Activated CD8-positive, alpha-beta memory T cell treated with anti-CD3 and anti-CD28 coated beads, Interleukin-2, amount 50 U/mL, for 24 hours (primary cell): ENCODE results near the gene GALT.

ENCODE experiments used
- DNase-seq: peaks from one replicate; pipeline ENCODE4 v3.0.0-alpha.2; 2020; ENCODE audit errors: extremely low read depth

The GALT gene

GRCh38 chr9:34651876-34652601, 5.6 kb downstream of the GALT start, which contains the start of gene IL11RA:
TSS of gene IL11RA (plus strand) at chr9:34652185. CDS start at chr9:34655218, 3,033 bp downstream.
- DNase-seq = no peak

DNA sequence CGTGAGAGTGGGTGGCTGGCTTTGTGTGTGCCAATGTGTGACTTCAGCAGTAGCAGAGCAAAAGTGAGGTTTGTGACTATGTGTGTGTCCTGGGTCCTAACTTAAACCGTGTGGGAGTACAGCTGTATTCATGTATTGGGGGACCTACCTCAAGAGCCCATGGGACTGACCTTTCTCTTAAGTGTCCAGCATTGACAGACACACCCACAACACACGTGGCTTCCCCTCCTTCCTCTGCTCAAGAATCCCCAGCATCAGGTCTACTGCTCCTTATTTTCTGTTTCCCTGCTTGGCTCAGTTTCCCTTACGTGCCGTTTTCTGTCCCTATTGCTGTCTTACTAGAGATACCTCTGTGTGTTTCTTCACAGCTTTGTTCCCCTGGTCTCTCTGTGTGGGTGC, 6.1 kb downstream of the GALT start:
- DNase-seq = no peak

DNA sequence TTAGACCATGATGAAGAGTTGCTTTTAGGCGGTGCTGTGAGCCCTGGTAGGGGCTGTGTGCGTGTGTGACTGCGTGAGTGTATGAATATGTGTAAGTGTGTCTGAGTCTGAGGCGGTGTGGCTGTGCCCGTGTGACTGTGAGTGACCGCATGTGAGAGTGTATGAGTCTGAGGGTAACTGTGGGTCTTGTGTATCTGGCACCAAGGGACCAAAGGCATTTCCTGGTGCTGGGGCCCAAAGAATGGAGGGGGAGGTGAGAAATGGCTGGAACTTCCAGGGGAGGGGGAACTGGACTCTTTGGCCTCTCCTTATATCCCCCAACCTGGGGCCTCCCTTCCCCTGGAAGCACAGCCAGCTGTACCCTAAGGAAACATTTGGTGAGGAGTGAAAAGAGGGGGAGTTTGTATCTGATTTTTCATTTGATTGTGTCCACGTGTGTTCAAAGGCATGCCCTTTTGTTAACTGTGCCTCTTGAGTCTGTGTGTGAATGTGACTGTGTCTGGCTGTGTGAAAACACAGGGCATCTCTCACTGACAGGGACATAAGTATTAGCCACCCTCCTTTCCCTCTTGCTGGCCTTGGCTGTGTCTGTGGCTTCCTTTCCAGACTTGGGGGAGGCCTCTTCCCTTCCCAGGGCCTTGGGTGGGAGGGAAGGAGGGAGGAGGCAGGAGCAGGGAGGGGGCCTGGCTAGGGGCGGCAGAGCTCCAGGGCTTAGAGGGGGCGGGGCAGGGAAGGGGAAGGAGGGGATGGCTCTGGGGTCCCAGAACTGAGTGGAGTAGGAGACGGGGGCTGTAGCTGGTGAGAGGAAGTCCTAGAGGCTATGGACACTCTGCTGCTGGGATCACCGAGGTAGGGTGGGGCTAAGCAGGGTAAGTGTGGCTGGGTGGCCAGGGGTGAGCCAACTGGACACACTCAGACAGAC, 6.9 kb downstream of the GALT start:
- DNase-seq = no peak

- DNase-seq = no peak
These were observed 8.0 kb downstream of the GALT start for GRCh38 chr9:34654323-34655051.

- no peak for DNase-seq
These were observed 8.9 kb downstream of the GALT start for GRCh38 chr9:34655394-34655793.

GRCh38 chr9:34656992-34657391, 10.5 kb downstream of the GALT start:
- no peak for DNase-seq

DNA sequence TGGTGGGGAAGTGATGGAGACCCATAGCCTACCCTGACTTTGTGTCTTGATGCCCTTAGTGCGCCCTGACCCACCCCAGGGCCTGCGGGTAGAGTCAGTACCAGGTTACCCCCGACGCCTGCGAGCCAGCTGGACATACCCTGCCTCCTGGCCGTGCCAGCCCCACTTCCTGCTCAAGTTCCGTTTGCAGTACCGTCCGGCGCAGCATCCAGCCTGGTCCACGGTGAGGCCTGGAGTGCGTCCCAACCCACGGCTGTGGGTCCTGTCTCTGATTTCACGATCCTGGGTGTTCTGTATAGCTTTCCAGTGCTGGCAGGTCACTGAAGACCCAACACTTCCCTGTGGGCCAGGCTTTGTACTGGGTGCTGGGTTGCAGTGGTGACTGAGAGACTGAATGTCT, 12.0 kb downstream of the GALT start:
- no peak for DNase-seq

- no peak for DNase-seq
These were observed 13.2 kb downstream of the GALT start for GRCh38 chr9:34659592-34660253.

GRCh38 chr9:34662526-34663302, 16.2 kb downstream of the GALT start, which contains the start of gene CCL27:
TSS of gene CCL27 (minus strand) at chr9:34662657. CDS start at chr9:34662633, 24 bp downstream.
- no peak for DNase-seq

DNA sequence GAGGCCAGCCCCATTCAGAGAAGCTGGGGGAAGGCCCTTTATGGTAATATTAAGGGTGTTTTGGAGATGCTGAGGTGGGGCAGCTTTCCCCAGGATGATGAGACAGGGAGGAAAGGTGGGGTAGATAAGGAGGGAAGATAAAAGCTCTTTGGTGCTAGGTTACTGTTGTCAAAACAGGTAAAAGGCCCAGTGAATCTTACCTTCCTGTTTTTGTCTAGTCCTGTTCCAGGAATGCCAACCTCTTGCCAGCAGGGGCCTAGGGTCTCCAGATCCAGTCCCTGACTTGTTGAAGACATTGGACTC, 16.8 kb downstream of the GALT start:
- no peak for DNase-seq

DNA sequence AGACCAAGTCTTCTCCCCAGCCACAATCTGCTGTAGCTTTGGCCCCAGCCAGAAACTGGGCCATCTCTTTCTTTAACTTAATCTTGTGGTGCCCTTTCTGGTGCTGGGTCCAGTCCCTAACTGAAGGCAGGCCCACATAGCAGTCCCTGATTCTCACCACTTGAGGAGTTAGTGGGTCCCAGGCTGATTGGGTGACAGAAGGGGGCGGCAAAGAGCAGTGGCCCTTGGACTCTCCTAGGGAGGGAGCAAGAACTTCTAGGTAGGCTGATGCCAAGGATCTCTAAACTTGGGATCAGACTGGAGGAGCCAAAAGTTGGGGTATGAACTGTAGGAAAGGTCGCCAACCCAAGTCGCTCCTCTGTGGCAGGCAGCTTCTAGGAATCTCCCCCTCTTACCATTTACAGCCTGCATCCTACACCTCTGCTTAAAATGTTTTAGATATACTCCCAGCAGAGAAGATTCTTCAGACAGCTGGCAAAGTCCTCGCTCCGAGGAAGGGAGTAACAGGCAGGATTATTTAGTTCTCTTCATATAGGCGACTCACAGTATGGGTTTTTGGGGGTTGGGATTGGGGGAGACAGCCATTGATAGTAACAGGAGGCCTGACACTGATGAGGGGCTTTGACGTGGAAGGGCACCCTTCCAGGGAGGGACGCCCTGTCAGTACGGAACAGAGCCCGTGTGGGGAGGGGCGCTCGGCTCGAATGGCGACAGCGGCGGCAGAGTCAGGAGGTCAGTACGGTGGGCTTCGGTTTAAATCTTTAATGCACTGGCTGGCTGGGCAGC, 18.0 kb downstream of the GALT start:
- no peak for DNase-seq

- no peak for DNase-seq
These were observed 18.5 kb downstream of the GALT start for GRCh38 chr9:34665067-34665380.

DNA sequence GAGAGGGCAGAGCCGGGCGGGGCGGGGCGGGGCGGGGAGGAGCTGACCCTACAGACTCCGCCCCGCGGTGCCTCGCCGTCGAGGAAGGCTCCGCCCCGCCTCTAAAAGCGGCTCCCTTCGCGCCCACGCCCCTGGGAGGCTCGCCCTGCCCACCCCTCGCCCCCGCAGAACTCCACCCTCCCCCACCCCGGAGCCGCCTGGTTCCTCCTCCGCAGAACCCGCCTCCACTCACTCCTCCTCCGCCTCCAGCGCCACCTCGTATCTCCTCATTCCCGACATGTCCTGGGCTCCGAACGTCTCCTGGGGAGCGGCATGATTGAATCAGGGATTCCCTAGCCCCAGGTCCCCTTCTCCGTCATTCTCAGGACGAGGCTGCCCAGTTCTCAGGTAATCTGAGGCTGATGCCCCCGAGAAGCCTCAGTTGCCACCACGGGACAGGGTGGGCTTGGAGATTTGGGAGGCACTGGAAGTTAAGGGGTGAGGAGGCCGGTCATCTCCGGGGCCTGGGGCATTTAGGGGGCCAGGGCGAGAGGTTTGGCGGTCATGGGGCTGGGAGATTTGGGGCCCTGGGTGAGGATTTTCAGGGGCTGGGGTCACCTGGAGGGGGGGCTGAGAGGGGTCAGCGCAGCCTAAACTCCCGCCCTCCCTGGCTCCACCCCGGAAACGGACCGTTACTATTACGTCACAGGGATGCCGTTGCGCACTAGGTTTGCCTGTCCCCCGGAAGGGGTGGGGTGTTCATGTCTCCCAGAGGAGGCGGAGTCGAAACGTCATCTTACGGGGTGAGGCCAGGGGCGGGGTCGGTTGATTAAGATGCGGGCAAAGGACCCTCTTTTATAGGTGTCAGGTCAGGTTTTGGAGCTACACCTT, 19.1 kb downstream of the GALT start:
- DNase-seq = peak; percentile 72

- no peak for DNase-seq
These were observed 23.5 kb downstream of the GALT start for GRCh38 chr9:34669809-34670562.

DNA sequence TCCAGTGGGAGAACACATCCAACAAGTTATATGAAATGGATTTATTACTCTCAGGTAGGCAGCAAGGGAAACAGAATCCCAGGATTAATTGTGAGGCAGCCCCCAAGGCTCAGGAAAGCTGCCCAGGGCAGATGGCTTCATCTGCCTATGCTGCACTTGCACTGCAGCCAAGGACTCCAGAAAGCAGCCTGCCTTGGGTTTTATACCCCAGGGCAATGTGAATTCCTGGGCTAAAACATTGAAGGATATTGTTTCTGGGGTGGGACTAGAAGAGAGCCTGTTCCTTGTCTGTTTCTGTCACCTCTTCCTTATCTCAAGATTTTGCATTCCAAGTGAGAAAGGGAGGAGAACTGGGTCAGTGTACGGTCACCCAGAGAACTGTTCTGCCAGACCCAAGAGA, 24.8 kb downstream of the GALT start:
- DNase-seq = no peak

DNA sequence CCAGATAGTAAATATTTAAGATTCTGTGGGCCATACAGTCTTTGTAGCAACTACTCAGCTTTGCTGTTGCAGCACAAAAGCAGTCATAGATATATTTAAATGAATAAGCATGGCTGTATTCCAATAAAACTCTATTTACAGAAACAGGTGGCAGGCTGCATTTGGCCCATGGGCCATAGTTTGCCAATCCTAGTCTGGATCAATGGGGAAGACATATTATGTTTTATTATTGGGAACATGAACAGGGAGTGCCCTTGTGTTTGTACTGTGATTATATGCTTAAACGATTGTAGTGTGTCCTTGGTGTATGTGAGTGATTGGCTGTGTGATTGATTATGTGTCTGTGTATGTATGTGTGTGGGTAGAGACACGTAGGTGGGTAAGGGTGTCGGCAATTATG, 28.0 kb downstream of the GALT start:
- no peak for DNase-seq

- peak; percentile 30 for DNase-seq
These were observed 28.7 kb downstream of the GALT start for GRCh38 chr9:34675048-34675714.

DNA sequence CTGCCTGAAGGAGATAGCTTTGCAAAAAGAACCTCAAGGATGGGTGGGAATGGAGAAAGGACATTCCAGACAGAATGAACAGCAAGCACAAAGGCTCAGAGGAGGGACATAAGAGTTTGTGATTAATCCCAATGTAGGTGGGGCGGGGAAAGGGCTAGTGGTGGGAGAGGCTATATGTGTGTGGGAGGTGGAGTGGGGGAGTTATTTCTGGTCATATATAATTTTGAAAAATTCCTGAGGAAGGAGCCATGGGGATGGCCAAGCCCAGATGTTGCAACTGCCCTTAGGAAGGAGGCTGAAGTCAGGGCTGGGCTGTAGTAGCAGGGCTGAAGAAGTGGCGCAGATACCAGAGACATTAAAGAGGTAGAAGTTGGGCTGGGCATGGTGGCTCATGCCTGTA, 29.4 kb downstream of the GALT start:
- no peak for DNase-seq
